CMK (cell line): ENCODE results near the gene INSR.

Experiments
- DNase-seq: peaks from one replicate; pipeline ENCODE4 v3.0.0-alpha.2; 2010; ENCODE audit warnings: low read depth

The INSR gene

GRCh38 chr19:7098701-7099596, 195.3 kb downstream of the INSR start:
- DNase-seq: peak; percentile 84

GRCh38 chr19:7098096-7098495, 196.1 kb downstream of the INSR start:
- no peak for DNase-seq

- no peak for DNase-seq
Measured at GRCh38 chr19:7088999-7089398, 205.2 kb downstream of the INSR start.

GRCh38 chr19:7083076-7083956, 210.9 kb downstream of the INSR start:
- no peak for DNase-seq

- no peak for DNase-seq
Measured at GRCh38 chr19:7078008-7078407, 216.2 kb downstream of the INSR start.

GRCh38 chr19:7076151-7076550, 218.1 kb downstream of the INSR start:
- no peak for DNase-seq

GRCh38 chr19:7074705-7075282, 219.4 kb downstream of the INSR start:
- no peak for DNase-seq

- DNase-seq: no peak
Measured at GRCh38 chr19:7072541-7072940, 221.7 kb downstream of the INSR start.

- no peak for DNase-seq
Measured at GRCh38 chr19:7069904-7070226, 224.3 kb downstream of the INSR start.

GRCh38 chr19:7069042-7069903, 224.9 kb downstream of the INSR start, which contains the start of gene ZNF557:
Gene ZNF557 (plus strand): TSS chr19:7069703. CDS start chr19:7075075, 5,372 bp downstream.
- DNase-seq: peak; percentile 95

- DNase-seq: no peak
Measured at GRCh38 chr19:7068599-7068998, 225.6 kb downstream of the INSR start.

- DNase-seq: no peak
Measured at GRCh38 chr19:7067716-7068115, 226.5 kb downstream of the INSR start.

GRCh38 chr19:7067122-7067521, 227.1 kb downstream of the INSR start:
- peak; percentile 25 for DNase-seq

GRCh38 chr19:7063764-7064418, 230.3 kb downstream of the INSR start:
- DNase-seq: no peak

- DNase-seq: no peak
Measured at GRCh38 chr19:7063339-7063738, 230.9 kb downstream of the INSR start.
